Skeletal muscle tissue (tissue), 4 donors: ENCODE results near the gene LCT. TPM values are rescaled to one million over a fixed set of nuclear protein-coding genes. Genes with fewer than 3 reads are reported as not detected.

Experiments
- H3K27ac ChIP-seq: one replicate; pipeline ENCODE4 v1.7.0; 2013; ENCODE audit warnings: mild to moderate bottlenecking, low read depth, low read length, inconsistent platforms
- H3K27me3 ChIP-seq, 3 donors: one replicate each; pipeline ENCODE4 v1.7.0; 2013; ENCODE audit warnings: low read length in 3 of 3; ENCODE audit not compliant: control insufficient read depth in 3 of 3, insufficient read depth in 3 of 3
- H3K36me3 ChIP-seq, 3 donors: one replicate each; pipeline ENCODE4 v1.7.0; 2013; ENCODE audit warnings: low read length in 3 of 3; ENCODE audit not compliant: control insufficient read depth in 3 of 3, insufficient read depth in 3 of 3
- H3K4me1 ChIP-seq, 3 donors: one replicate each; pipeline ENCODE4 v1.7.0; 2013; ENCODE audit warnings: low read length in 3 of 3, mild to moderate bottlenecking in 3 of 3; ENCODE audit not compliant: control insufficient read depth in 3 of 3, insufficient read depth in 3 of 3
- H3K4me3 ChIP-seq, 3 donors: one replicate each; pipeline ENCODE4 v1.7.0; 2013; ENCODE audit warnings: low read length in 3 of 3
- H3K9ac ChIP-seq, 3 donors: one replicate each; pipeline ENCODE4 v1.7.0; 2013; ENCODE audit warnings: low read length in 3 of 3, mild to moderate bottlenecking in 3 of 3, moderate library complexity in 2 of 3, low read depth in 1 of 3
- H3K9me3 ChIP-seq, 3 donors: one replicate each; pipeline ENCODE4 v1.7.0; 2013; ENCODE audit warnings: low read length in 3 of 3; ENCODE audit not compliant: control insufficient read depth in 3 of 3
- total RNA-seq: library from RNA; depleted of rRNA; stranded (reverse); fragments of >200 nt; gene quantifications from one replicate; pipeline ENCODE4 v1.2.3, GENCODE V29; 2014
- donor health status: Osteomylitis.

The LCT gene
- total RNA-seq, 1 donor from 2014 or later: not detected

- Histone ChIP-seq H3K4me1 (no peaks in the 10 kb centered on the region), H3K9ac (no peak overlapping the region), H3K4me3 (no peak overlapping the region), H3K27ac (no peak overlapping the region), H3K27me3 (no peaks in the 10 kb centered on the region), H3K36me3 (peaks cover 0 to 13% (median 13%) of the 10 kb centered on the region in 3 donors), H3K9me3 (peaks cover 0 to 2% (median 0%) of the 10 kb centered on the region in 3 donors)
These were observed 46.6 kb downstream of the LCT start for GRCh38 chr2:135790423-135790822.

DNA sequence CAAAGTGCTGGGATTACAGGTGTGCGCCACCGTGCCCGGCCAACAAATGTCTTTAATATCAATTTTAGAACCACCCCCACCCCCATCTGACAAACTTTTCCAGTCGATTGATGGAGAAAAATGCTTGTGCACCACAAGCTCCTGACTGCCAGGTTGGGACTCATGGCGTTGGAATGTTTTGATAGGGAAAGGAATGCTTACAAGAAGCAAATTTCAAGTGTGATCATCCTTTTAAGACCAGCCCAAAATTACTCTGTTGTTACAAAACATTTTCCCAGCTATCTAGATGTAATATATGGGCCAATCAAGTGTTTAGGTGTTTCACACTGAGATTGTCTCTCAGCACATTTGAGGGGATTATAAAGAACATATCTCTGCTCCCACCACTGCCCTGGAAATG is 50.2 kb downstream of the LCT start:
- Histone ChIP-seq H3K27me3 (no peaks in the 10 kb centered on the region), H3K4me1 (no peaks in the 10 kb centered on the region), H3K27ac (no peak overlapping the region), H3K36me3 (peaks cover 16 to 46% (median 45%) of the 10 kb centered on the region in 3 donors), H3K9me3 (no peaks in the 10 kb centered on the region), H3K4me3 (no peak overlapping the region), H3K9ac (no peak overlapping the region)

GRCh38 chr2:135785032-135785431 is 52.0 kb downstream of the LCT start:
- Histone ChIP-seq H3K9me3 (no peaks in the 10 kb centered on the region), H3K27ac (no peak overlapping the region), H3K27me3 (no peaks in the 10 kb centered on the region), H3K9ac (no peak overlapping the region), H3K4me1 (no peaks in the 10 kb centered on the region), H3K4me3 (no peak overlapping the region), H3K36me3 (peaks cover 28 to 63% (median 63%) of the 10 kb centered on the region in 3 donors)

DNA sequence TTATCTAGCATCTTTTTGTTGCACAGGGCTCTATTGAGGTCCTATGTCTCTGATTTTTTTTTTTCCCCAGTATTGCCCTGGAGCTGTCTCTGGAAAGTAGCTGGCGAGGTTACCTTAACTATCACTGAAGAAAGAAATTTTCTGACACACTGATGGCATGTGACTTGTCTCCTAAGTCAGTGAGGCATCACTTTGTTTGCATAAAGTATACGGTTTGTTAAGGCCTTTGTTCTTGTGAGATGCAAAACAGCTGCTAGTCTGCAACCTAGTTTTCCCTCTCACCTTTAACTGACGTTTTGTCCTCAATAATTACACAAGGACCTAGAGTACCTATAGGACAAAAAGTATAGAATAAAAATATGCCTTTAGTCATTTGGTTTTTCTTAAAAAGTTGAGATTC is 53.5 kb downstream of the LCT start:
- peaks cover 34 to 76% (median 72%) of the 10 kb centered on the region in 3 donors for H3K36me3 ChIP-seq
- H3K27me3 ChIP-seq: no peaks in the 10 kb centered on the region
- H3K9me3 ChIP-seq: no peaks in the 10 kb centered on the region
- H3K27ac ChIP-seq: no peak overlapping the region
- H3K4me3 ChIP-seq: no peak overlapping the region
- no peaks in the 10 kb centered on the region for H3K4me1 ChIP-seq
- H3K9ac ChIP-seq: no peak overlapping the region

DNA sequence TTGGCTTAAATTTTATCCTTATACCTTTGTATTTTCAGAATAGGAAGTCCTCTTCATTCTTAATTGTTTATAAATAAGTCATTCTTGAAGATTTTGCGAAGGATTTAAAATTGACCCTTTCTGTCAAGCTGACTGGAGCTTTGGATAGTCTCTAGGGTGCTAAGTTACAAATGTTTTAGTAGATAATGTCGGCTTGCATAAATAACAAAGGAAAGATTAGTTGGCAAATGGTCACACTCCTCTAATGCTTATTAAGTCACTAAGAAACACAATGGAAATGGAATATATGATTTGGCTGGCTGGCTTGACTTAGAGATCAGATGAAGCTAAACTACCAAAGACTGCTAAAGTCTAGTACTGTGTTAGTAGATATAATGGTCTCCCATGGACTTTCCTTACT is 54.8 kb downstream of the LCT start:
- Histone ChIP-seq H3K36me3 (peaks cover 36 to 80% (median 78%) of the 10 kb centered on the region in 3 donors), H3K4me3 (no peak overlapping the region), H3K4me1 (no peaks in the 10 kb centered on the region), H3K9ac (no peak overlapping the region), H3K27me3 (no peaks in the 10 kb centered on the region), H3K9me3 (no peaks in the 10 kb centered on the region), H3K27ac (no peak overlapping the region)

DNA sequence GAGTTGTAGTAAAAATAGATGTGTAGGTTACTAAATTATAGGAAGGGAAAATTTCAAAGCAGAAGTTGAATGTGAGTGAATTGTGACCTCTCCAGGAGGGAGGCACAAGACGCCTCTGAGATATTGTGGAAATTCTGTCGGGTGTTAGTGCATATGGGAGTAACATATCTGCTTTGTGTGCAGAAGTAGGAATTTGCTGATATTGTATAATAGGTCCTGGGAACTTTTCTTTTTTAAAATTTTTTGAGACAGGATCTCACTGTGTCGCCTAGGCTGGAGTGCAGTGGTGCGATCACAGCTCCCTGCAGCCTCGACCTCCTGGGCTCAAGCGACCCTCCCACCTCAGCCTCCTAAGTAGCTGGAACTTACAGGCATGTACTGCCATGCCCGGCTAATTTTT is 60.6 kb downstream of the LCT start:
- no peak overlapping the region for H3K27ac ChIP-seq
- H3K9ac ChIP-seq: no peak overlapping the region
- H3K4me1 ChIP-seq: no peaks in the 10 kb centered on the region
- H3K27me3 ChIP-seq: no peaks in the 10 kb centered on the region
- H3K9me3 ChIP-seq: no peaks in the 10 kb centered on the region
- H3K36me3 ChIP-seq: peaks cover 49 to 80% (median 73%) of the 10 kb centered on the region in 3 donors
- no peak overlapping the region for H3K4me3 ChIP-seq

GRCh38 chr2:135775420-135775819 is 61.6 kb downstream of the LCT start:
- H3K4me1 ChIP-seq: no peaks in the 10 kb centered on the region
- H3K27ac ChIP-seq: no peak overlapping the region
- no peak overlapping the region for H3K9ac ChIP-seq
- H3K27me3 ChIP-seq: no peaks in the 10 kb centered on the region
- peaks cover 42 to 79% (median 72%) of the 10 kb centered on the region in 3 donors for H3K36me3 ChIP-seq
- no peak overlapping the region for H3K4me3 ChIP-seq
- no peaks in the 10 kb centered on the region for H3K9me3 ChIP-seq

DNA sequence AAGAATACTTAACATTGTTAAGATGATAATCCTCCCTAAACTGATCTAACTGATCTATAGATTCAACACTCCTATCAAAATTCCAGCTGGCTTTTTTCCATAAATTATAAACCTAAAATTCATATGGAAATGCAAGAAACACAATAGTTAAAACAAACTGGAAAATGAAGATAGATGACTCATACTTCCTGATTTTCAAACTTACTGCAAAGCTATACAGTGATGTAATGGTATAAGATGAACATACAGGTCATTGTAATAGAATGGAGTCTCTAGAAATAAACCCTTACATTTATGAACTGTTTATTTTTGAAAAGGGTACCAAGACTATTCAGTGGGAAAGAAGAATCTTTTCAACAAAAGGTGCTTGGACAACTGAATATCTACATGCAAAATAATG is 63.1 kb downstream of the LCT start:
- no peak overlapping the region for H3K9ac ChIP-seq
- no peak overlapping the region for H3K27ac ChIP-seq
- no peaks in the 10 kb centered on the region for H3K4me1 ChIP-seq
- H3K27me3 ChIP-seq: no peaks in the 10 kb centered on the region
- no peak overlapping the region for H3K4me3 ChIP-seq
- H3K9me3 ChIP-seq: no peaks in the 10 kb centered on the region
- peaks cover 39 to 77% (median 69%) of the 10 kb centered on the region in 3 donors for H3K36me3 ChIP-seq

DNA sequence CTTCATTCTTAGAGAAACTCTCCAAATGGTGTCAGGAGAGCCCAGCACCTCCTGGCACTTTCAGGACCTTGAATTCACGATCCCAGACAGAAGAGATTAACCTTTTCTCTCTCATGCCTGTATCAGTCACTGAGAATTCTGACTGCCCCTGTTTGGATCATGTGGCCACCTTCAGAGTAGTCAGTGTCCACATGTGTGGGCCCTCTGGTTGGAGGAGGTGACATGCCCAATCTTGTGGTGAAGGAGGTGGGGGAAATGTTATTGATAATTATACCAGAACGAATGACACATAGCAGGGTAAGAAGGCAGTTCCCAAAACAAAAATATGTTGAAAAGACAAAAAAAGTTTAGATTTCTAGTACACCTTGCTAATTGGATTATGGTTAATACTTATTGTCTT is 63.7 kb downstream of the LCT start:
- Histone ChIP-seq H3K9ac (no peak overlapping the region), H3K4me1 (no peaks in the 10 kb centered on the region), H3K27me3 (no peaks in the 10 kb centered on the region), H3K9me3 (no peaks in the 10 kb centered on the region), H3K36me3 (peaks cover 40 to 75% (median 69%) of the 10 kb centered on the region in 3 donors), H3K4me3 (no peak overlapping the region), H3K27ac (no peak overlapping the region)

GRCh38 chr2:135768863-135769262 is 68.1 kb downstream of the LCT start:
- Histone ChIP-seq H3K36me3 (peaks cover 29 to 61% (median 55%) of the 10 kb centered on the region in 3 donors), H3K27me3 (no peaks in the 10 kb centered on the region), H3K9me3 (no peaks in the 10 kb centered on the region), H3K27ac (no peak overlapping the region), H3K4me3 (no peak overlapping the region), H3K9ac (no peak overlapping the region), H3K4me1 (no peaks in the 10 kb centered on the region)

DNA sequence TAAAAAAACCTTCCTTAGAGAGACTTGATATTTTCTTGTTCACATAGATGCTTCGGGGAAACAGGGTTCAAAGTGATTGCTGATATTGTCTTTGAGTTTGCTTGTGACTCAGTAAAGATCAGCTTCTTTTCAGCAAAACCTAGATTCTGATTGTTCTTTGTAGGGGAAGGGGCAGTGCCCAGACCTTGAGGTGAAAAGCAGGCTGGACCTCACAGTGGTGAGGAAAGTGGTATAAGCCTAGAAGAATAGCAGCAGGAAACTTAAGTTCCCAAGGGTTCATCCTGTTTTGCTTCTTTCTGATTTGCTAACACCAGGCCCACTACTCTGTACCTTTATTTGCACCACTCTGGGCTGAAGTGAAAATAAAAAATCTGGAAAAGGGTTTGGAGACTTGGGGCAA is 74.5 kb downstream of the LCT start:
- Histone ChIP-seq H3K36me3 (peaks cover 23 to 56% (median 45%) of the 10 kb centered on the region in 3 donors), H3K9me3 (peaks cover 0 to under 1% (median 0%) of the 10 kb centered on the region in 3 donors), H3K4me1 (no peaks in the 10 kb centered on the region), H3K9ac (no peak overlapping the region), H3K27ac (no peak overlapping the region), H3K4me3 (no peak overlapping the region), H3K27me3 (no peaks in the 10 kb centered on the region)
